Tibial artery (tissue), 4 donors: Measurements from ENCODE around the gene SYPL2.

ENCODE experiments used
- DNase-seq, 2 donors: peaks; one replicate each; pipeline ENCODE4 v3.0.0-alpha.2; 2019
- H3K27ac ChIP-seq, 2 donors: fragments of 200-600 bp; sonication (generic) in 1 of 2; 1 replicate in 1 of 2; 2 replicates in 1 of 2; pipeline ENCODE4 v1.5.1; 2018 to 2019; ENCODE audit warnings: mild to moderate bottlenecking in 1 of 2
- H3K27me3 ChIP-seq, 2 donors: fragments of 200-600 bp; sonication (generic) in 1 of 2; one replicate each; pipeline versions ENCODE4 v1.5.1 to v1.6.0; 2016 to 2019
- H3K36me3 ChIP-seq, 3 donors: fragments of 200-600 bp; sonication (generic) in 2 of 3; one replicate each; pipeline ENCODE4 v1.5.1; 2016 to 2019; ENCODE audit warnings: mild to moderate bottlenecking in 2 of 3
- H3K4me1 ChIP-seq, 4 donors: fragments of 200-600 bp; sonication (generic) in 2 of 4; 1 replicate in 3 of 4; 2 replicates in 1 of 4; pipeline ENCODE4 v1.5.1; 2016 to 2019
- H3K4me3 ChIP-seq, 2 donors: fragments of 200-600 bp; sonication (generic) in 1 of 2; 1 replicate in 1 of 2; 2 replicates in 1 of 2; pipeline ENCODE4 v1.5.1; 2018 to 2019; ENCODE audit warnings: mild to moderate bottlenecking in 2 of 2
- H3K9me3 ChIP-seq, 3 donors: fragments of 200-600 bp; sonication (generic) in 1 of 3; one replicate each; pipeline ENCODE4 v1.5.1; 2016 to 2019
- CTCF ChIP-seq, 2 experiments: fragments of 200-600 bp in 1 of 2; fragments of 450-650 bp in 1 of 2; IDR thresholded peaks; one replicate each; pipeline ENCODE4 v1.5.1; 2017 to 2019; ENCODE audit warnings: antibody characterized with exemption in 2 of 2, mild to moderate bottlenecking in 1 of 2, moderate library complexity in 1 of 2
- intact Hi-C: fragments of 100-400 bp; cut with DNase I; formaldehyde crosslinking; loops from one replicate; pipeline ENCODE4 v1.15.0; 2023; ENCODE audit warnings: low total_unique reads

The SYPL2 gene

GRCh38 chr1:109482791-109483671 is 16.7 kb downstream of the SYPL2 start:
- no peak for TF ChIP-seq CTCF (IDR thresholded peaks at IDR 0.05)
- peak overlapping the region; percentile 60 to 82 for H3K4me3 ChIP-seq
- H3K27ac ChIP-seq = peak overlapping the region; percentile 53 to 97
- peaks cover 0 to 19% (median 16%) of the 10 kb centered on the region in 4 donors for H3K4me1 ChIP-seq
- H3K36me3 ChIP-seq = peaks cover 0 to 13% (median 0%) of the 10 kb centered on the region in 3 donors
- no peaks in the 10 kb centered on the region for H3K9me3 ChIP-seq
- DNase-seq = peak in 1 of 2 donors; percentile 73
- no peaks in the 10 kb centered on the region for H3K27me3 ChIP-seq
- intact Hi-C loops = loop anchor here (10.0 kb wide), 1 partner anchor 218 kb away; no protein-coding TSS in a partner anchor

- peak within 1 kb of the TSS; percentile 60 to 82 for H3K4me3 ChIP-seq
- H3K4me1 ChIP-seq = peaks cover 0 to 19% (median 16%) of the 10 kb centered on the region in 4 donors
- no peaks in the 10 kb centered on the region for H3K27me3 ChIP-seq
- H3K27ac ChIP-seq = peak within 1 kb of the TSS; percentile 89 to 97
- H3K9me3 ChIP-seq = no peaks in the 10 kb centered on the region
- no peak for TF ChIP-seq CTCF (IDR thresholded peaks at IDR 0.05)
- H3K36me3 ChIP-seq = peaks cover 0 to 21% (median 3%) of the 10 kb centered on the region in 3 donors
- intact Hi-C loops = loop anchor here (10.0 kb wide), 1 partner anchor 219 kb away; no protein-coding TSS in a partner anchor
- DNase-seq = peak; percentile 88 to 96
Measured at GRCh38 chr1:109483672-109484518, 17.5 kb downstream of the SYPL2 start, which contains the start of gene ATXN7L2. Gene ATXN7L2 (plus strand): TSS chr1:109483905. CDS start chr1:109483954, 49 bp downstream.

DNA sequence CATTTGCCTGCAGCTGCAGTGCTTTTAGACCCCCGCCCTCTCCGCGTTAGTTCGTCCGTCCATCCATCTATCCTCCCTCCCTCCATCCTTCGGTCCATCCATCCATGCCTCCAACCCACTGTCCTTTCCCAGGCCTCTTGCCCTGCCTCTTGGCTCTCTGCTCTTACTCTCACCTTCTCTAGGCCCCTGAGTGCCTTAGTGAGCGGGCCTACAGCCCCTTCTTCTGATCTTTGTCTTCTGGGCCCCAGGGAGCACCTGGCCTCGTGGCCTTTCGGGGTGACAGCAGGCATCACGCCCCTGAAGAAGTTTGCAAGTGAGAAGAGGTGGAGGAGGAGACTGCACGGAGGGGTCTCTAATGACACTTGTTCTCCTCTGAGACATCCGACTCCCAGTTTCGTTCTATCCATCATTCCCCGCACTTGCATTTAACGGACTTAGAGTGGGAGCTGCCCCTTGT is 18.2 kb downstream of the SYPL2 start:
- Histone ChIP-seq H3K4me1 (peaks cover 0 to 19% (median 16%) of the 10 kb centered on the region in 4 donors), H3K9me3 (no peaks in the 10 kb centered on the region), H3K27me3 (no peaks in the 10 kb centered on the region), H3K27ac (peak overlapping the region; percentile 89 to 97), H3K36me3 (peaks cover 0 to 28% (median 9%) of the 10 kb centered on the region in 3 donors), H3K4me3 (peak overlapping the region; percentile 60 to 82)
- no peak for TF ChIP-seq CTCF (IDR thresholded peaks at IDR 0.05)
- DNase-seq = no peak
- intact Hi-C loops = loop anchor here (10.0 kb wide), 1 partner anchor 220 kb away; no protein-coding TSS in a partner anchor

- no peaks in the 10 kb centered on the region for H3K27me3 ChIP-seq
- H3K4me3 ChIP-seq = peak overlapping the region in 1 of 2 donors; percentile 82
- H3K9me3 ChIP-seq = no peaks in the 10 kb centered on the region
- no peak overlapping the region for H3K27ac ChIP-seq
- H3K4me1 ChIP-seq = peaks cover 0 to 19% (median 16%) of the 10 kb centered on the region in 4 donors
- no peak for DNase-seq
- TF ChIP-seq CTCF (IDR thresholded peaks at IDR 0.05) = no peak
- intact Hi-C loops = loop anchor here (10.0 kb wide), 1 partner anchor 220 kb away; no protein-coding TSS in a partner anchor
- H3K36me3 ChIP-seq = peaks cover 0 to 32% (median 9%) of the 10 kb centered on the region in 3 donors
Measured at GRCh38 chr1:109485001-109485400, 18.7 kb downstream of the SYPL2 start.

- intact Hi-C loops = loop anchor here (10.0 kb wide), 1 partner anchor 222 kb away; no protein-coding TSS in a partner anchor
- peaks cover 0 to 37% (median 9%) of the 10 kb centered on the region in 3 donors for H3K36me3 ChIP-seq
- H3K9me3 ChIP-seq = no peaks in the 10 kb centered on the region
- H3K27me3 ChIP-seq = no peaks in the 10 kb centered on the region
- H3K4me1 ChIP-seq = peaks cover 0 to 19% (median 16%) of the 10 kb centered on the region in 4 donors
- no peak for DNase-seq
- H3K4me3 ChIP-seq = no peak overlapping the region
- TF ChIP-seq CTCF (IDR thresholded peaks at IDR 0.05) = no peak
- no peak overlapping the region for H3K27ac ChIP-seq
Measured at GRCh38 chr1:109487261-109487660, 20.9 kb downstream of the SYPL2 start.
